Ureter (tissue), 1 donor: ENCODE results near the gene FANCI. TPM values are rescaled to one million over a fixed set of nuclear protein-coding genes. Genes with fewer than 3 reads are reported as not detected.

Experiments used
- DNase-seq: peaks from one replicate; pipeline ENCODE4 v3.0.0-alpha.2; 2020; ENCODE audit warnings: low spot score
- total RNA-seq: library from RNA; stranded (reverse); gene quantifications from one replicate; pipeline ENCODE4 v1.2.4, GENCODE V29; 2023
- donor health status: DM: yes; HTN: yes; CAD: no.

FANCI gene
- total RNA-seq, 1 donor from 2014 or later: 8.2 TPM

DNA sequence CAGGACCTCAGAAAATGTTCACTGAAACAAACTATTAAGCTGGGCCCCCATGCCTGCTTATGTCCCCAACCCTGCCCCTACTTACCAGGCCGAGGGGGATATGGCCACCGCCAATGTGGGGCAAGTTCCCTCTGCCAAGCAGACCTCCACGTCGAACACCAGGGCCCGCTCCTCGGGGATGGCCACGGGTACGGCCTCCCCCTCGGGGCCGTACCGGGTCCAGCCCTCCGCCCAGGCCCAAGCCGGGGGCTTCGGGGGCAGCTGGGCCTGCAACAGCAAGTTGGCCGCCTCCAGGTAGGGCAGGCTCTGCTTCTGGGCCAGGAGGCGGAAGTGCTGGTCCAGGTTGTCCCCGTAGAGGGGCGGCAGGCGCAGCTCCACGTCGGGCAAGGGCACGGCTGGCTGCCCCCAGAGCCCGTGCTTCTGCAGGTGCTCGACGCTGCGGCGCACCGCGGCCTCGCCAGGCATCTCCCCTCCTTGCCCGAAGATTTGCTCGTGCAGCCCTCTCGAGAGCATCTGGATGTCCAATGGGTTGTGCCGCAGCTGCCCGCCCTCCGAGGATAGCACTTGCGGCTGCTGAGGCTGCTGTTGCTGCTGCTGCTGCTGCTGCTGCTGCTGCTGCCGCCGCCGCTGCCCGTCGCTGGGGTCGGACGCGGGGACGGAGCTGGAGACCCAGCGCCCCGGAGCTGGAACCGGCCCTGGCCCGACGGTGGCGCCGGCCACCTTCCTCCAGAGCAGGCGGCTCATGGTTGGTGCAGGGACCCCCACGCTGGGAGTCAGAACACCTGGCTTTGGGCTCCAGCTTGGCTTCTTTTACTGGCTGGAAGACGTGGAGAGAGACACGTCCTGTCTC, 89.5 kb downstream of the FANCI start:
- no peak for DNase-seq

DNA sequence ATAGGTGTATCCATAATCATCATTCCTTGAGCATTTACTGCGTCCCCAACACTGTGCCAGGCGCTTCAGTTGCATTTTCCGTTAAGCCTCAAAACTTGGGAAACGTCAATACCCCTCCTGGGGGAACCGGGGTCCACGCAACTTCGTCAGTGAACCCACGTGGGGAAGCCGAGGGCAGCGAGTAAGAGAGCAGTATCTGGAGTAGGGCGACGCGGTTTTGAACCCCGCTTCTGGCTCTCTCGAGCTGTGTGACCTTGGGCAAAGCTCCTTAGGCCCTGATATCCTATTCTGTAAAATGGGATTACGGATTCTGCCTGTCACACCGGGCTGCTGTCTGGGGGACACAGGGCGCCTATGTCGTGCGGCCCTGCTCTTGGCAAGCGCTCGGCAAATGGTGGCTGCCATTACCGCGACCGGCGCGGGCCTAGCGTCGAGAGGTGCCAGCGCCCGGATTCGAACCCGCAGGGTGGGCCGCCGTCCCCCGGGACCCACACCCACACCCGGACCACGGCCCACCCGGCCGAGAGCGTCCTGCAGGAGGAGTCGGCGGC, 90.3 kb downstream of the FANCI start:
- DNase-seq: no peak

DNA sequence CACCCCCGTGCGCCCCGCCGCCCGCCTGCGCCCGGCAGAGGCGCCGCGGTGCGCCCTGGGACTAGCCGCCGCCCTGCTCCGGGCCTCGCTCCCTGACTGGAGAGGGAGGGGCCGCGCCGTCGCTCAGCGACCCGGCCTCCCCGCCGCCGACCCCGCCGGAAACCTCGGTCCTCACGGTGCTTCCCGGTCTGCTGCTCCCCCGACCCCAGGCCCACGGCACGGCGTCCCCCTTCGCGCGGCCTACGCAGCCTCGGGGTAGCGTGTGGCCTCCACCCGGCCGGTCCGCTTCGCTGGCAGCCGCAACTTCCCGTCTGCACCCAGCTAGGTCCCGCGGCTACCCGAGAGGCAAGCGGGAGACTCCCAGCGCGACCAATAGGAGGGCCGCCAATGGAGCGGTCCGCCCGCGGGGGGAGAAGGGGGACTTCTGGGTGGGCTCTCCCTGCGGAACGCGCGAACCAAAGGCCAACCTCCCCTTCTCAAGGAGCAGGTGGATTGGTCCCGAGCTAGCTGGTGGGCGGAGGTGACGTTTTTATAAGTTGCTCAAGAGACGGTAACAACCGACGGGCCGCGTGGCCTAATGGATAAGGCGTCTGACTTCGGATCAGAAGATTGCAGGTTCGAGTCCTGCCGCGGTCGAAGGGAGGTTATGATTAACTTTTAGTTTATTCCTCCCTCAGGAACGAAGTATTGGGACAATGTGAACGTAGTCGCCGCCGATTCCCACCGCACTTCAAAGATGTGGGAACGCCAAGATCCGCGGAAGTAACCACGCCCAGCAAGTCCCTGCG, 90.9 kb downstream of the FANCI start, which contains the start of gene POLG:
Gene POLG (minus strand): TSS at position 315 of the 788 bp plus-strand sequence. CDS start 1,070 bp downstream, outside the sequence.
- peak; percentile 99 for DNase-seq

DNA sequence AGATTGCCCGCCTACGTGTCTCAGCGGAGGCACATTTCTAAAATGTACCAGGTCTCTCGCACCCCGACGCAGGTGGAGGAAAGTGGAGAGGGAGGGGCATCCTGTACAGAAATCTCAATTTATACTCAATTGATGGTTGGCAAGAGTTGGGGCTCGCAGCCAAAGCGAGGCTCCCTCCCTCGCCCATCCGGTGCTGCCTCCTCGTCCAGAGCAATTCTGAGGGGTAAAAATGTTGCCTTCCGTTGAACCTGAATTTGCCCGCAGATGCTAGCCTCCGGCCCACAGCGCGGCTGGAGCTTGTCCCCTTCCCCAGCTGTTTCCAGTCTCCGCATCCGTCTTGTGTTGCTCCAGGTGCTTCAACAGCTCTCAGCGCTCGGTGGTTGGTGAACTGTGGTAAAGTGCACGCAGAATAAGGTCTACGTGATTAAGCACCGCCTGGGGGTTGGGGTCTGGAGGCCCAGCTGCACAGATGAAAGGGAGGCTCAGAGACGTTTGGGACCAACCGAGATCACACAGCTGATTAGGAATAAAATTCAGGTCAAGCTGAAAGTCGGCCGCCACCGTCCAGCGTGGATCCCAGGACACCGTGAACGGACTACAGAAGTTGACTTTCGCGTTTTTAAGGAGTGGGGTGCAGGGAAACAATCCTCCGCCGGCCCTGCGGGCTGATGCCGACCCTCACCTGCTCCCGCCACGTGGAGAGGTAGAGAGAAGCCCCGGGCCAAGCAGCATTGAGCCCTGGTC, 91.7 kb downstream of the FANCI start:
- DNase-seq: peak; percentile 51

- DNase-seq: no peak
These were observed 94.3 kb downstream of the FANCI start for GRCh38 chr15:89338036-89338435.

GRCh38 chr15:89340573-89340972, 96.8 kb downstream of the FANCI start:
- DNase-seq: no peak

- DNase-seq: no peak
These were observed 97.7 kb downstream of the FANCI start for GRCh38 chr15:89341316-89342005.

- no peak for DNase-seq
These were observed 99.1 kb downstream of the FANCI start for GRCh38 chr15:89342840-89343239.

GRCh38 chr15:89345248-89345647, 101.5 kb downstream of the FANCI start:
- DNase-seq: no peak

GRCh38 chr15:89346516-89347231, 102.9 kb downstream of the FANCI start:
- DNase-seq: no peak

DNA sequence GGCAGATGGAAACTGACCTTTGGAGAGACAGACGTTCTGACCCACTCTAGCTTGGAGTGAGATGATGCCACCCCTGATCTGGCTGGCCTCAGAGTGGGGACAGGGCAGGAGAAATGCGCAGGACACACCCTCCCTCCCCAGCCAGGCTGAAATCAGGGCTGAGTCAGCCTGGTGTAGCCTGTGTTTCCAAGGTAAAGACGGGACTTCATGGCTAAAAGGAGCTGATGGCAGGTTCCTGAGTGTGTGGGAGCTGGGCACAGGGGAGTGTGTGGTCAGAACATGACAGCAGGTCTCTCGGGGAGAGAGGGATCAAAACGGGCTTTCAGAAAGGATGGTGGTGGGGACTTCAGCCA, 105.4 kb downstream of the FANCI start:
- no peak for DNase-seq

GRCh38 chr15:89352476-89352875, 108.7 kb downstream of the FANCI start:
- DNase-seq: no peak

GRCh38 chr15:89353991-89354390, 110.2 kb downstream of the FANCI start:
- no peak for DNase-seq

- no peak for DNase-seq
These were observed 113.0 kb downstream of the FANCI start for GRCh38 chr15:89356634-89357298.

- DNase-seq: no peak
These were observed 114.6 kb downstream of the FANCI start for GRCh38 chr15:89358435-89358754.

DNA sequence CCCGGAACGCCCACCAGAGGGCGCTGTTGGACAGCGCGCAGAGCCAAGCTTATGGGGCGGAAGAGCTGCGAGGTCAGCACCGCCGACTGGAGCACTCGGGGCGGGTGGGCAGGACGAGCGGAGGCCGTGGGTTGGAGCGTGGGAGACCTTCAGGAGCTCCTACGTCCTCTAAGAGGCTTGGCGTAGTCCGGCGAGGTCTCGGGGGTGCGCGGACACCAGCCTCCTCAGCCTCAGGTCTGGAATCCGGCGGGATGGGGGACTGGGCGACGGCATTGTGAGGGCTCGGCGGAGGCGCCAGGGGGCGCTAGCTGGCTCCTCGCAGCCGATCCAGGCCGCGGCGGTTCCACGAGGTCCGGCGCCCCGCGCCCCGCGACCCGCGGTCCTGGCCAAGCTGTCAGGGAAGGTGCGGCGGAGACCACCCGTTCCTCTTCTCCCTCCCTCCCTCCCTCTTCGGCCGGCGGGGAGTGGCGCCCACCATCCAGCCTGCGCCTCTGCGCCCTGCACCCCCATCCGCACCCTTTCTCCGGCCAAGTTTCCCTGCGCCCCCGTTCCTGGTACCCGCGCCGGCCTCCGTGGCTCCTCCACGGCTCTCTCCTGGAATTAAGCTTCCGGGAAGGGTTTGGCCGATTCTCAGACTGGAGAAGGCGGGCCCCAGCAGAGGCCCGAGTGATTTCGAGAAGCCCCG, 115.1 kb downstream of the FANCI start:
- DNase-seq: peak; percentile 76

DNA sequence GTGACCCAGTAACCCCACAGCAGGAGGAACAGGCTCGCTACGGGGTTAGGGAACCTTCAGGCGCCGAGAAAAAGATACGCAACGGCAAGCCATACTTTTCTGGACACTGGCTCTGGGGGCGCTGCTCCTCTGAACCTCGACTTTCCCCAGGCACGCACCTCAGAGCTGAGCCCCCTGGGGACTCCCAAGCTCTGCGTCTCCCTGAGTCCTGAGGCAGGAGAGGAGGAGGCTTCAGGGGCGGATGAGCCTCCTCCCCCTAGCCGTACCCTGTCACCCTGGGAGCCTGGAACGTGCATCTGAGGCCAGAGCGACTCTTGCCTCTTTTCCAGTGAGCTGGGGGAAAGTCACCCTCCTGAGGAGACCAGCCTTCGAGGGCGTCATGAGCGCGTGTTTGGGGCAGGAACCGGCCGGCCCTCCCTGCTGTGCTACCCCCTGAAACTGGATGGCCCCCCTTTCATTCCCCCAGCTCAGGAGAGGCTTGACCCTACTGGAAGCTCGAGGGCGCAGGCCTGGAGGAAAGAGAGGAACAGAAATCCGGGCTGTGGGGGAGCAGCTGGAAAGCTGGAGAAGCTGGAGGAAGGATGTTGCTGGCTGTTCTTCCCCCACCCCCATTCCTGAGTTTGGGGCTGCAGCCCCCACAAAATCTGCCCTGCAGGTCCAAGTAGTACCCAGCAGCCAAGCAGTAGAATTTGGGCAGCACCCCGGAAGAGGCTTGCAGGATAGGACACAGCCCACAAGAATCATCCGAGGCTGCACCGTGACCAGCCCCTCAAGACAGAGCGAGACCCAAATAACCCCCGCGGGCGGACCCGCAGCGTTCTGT, 115.9 kb downstream of the FANCI start:
- DNase-seq: no peak

GRCh38 chr15:89360294-89360971, 116.7 kb downstream of the FANCI start:
- DNase-seq: no peak
